Stimulated activated CD4-positive, alpha-beta T cell treated with anti-CD3 and anti-CD28 coated beads, TNF-alpha, amount 100 ng/mL, for 48 hours (primary cell): ENCODE data around the gene SLC12A7.

Source experiments
- DNase-seq, 3 donors: peaks; one replicate each; pipeline ENCODE4 v3.0.0-alpha.2; 2020; ENCODE audit warnings: low read depth in 3 of 3

SLC12A7 gene

DNA sequence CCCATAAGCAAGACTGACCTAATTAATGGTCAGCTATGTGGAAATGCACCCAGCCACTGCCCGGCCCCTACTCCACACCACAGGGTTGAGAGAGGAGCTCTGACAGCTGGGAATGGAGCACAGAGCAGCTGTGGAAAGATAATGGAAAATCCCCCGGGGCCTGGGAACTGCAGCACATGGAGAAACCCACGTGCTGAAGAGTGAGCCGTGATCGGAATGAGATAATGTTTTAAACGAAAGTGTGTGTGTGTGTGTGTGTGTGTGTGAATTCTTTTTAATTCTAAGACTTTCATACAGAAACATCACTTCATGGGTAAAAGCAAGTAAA is 13.1 kb upstream of the SLC12A7 start:
- no peak for DNase-seq

- DNase-seq = no peak
Measured at GRCh38 chr5:1124205-1125029, 12.6 kb upstream of the SLC12A7 start.

- DNase-seq = no peak
Measured at GRCh38 chr5:1123418-1124147, 11.7 kb upstream of the SLC12A7 start.

DNA sequence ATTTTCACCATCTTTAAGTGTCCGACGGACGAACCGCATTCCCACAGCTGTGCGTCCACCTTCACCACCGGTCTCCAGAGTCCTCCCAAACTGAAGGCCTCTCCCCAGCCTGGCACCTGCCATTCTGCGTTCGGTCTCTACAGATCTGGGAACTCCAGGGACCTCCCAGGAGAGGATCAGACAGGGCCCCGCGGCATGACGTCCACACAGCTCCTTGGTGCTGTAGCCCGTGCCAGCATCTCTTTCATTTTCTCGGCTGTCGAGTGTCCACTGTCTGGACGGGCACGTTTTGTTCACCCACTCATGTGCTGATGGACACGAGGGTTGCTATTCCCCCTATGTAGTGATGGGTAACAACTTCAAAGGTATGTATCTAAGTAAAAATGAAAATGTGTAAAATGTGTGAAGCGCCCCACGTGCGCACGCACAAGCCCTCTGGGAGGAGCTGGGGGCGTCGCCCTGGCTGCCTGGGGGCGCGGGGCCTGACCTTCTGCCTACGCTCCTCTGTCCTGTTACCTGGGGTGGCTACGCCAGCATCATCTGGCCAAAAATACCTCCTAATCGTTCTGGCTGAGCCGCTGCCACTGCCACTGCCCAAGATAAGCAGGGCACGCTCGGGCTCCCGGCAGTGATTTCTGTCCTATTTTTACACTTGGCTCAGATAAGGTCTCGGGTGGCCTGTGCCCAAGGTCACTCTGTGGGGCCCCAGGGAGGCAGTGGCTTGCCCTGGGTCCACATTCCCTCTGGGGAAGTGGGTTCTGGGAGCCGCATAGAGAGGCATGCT is 10.8 kb upstream of the SLC12A7 start:
- DNase-seq = no peak

DNA sequence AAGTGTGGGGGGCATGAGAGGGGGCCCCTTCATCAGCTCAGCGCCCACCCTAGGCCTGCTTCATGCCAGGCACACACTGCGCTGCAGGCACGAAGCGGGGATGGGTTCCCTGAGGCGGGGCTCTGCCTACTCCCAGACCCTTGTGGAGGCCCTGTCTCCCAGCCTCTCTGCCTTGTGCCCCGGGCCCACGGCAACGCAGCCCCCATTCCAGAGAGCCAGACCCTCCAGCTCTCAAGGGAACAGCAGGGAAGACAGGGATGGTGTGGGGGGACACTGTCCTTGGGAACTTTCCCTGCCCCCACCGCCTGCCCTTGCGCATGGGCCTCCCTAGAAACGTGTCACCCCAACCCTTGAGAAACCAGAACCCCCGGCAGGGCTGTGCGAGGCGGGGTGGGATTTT is 10.0 kb upstream of the SLC12A7 start:
- DNase-seq = no peak

DNA sequence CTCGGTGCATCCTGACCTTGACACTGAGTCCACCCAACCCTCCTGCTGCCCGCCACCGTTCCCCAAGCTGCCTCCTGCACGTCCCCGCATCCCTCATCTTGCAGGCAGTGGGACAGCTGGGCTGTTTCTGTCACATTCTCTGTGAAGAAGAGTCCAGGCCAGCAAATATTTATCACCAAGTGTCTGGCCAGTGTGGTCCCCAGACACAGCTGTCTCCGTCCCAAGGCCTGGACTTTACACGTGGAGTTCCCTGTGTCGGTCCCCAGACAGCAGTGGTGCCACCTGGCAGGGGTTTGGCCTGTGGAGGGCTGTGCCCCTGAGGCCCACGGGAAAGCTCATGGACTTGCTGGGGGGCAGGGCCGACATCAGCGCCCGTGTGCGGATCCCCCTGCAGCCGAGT is 9.2 kb upstream of the SLC12A7 start:
- DNase-seq = no peak

- DNase-seq = no peak
Measured at GRCh38 chr5:1120236-1120999, 8.6 kb upstream of the SLC12A7 start.

- no peak for DNase-seq
Measured at GRCh38 chr5:1119312-1119831, 7.5 kb upstream of the SLC12A7 start.

- DNase-seq = no peak
Measured at GRCh38 chr5:1118738-1119137, 6.9 kb upstream of the SLC12A7 start.

DNA sequence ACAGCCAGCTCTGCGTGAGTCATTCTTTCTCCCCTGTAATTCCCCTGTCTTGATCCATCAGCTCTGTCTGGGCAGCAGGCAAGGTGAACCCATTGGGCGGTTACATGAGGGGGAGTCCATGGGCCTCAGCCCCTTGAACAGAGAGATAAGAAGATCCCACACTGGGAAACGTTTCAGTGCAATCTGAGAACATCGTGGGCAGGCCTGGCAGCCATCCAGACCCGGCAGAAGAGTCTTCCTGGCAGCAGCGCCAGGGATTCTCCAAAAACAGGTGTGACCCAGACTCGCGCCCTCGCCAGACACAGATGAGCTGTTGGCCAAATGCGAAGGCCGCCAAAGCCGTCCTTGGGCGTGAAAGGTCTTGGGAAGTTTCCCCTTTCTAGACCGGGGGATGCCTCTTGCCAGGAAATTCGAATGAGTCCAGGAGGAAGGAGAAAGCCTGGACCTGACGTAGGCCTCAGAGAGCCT is 6.4 kb upstream of the SLC12A7 start:
- no peak for DNase-seq

- no peak for DNase-seq
Measured at GRCh38 chr5:1116977-1117376, 5.1 kb upstream of the SLC12A7 start.

DNA sequence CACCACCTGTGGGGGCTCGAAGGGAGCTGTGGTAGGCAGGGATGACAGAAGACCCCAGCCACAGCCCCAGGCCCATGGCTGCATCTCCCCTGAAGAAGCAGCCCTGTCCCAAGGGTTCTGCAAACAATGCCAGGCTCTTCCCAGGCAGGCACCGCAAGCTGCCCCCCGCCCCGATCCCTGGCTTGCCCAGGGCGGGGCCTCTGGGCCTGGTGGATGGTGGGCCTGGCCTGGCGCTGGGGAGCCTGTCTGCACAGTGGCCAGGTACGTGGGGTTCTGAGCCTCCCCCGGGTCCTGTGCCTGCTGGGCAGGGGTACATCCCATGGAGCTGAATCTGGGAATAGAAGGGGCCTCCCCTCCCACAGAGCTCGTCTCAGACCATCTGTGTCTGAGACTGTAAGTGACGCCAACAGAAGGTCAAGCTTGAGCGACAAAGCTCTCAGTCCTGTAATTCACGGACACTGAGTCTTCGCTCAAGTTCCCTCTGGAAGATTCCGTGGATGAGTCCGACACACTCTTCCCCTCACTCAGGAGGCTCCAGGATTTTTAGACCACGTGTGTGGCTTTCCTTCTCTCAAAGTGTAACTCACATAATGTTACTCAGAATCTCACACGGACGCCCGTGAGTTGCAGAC is 4.4 kb upstream of the SLC12A7 start:
- no peak for DNase-seq

DNA sequence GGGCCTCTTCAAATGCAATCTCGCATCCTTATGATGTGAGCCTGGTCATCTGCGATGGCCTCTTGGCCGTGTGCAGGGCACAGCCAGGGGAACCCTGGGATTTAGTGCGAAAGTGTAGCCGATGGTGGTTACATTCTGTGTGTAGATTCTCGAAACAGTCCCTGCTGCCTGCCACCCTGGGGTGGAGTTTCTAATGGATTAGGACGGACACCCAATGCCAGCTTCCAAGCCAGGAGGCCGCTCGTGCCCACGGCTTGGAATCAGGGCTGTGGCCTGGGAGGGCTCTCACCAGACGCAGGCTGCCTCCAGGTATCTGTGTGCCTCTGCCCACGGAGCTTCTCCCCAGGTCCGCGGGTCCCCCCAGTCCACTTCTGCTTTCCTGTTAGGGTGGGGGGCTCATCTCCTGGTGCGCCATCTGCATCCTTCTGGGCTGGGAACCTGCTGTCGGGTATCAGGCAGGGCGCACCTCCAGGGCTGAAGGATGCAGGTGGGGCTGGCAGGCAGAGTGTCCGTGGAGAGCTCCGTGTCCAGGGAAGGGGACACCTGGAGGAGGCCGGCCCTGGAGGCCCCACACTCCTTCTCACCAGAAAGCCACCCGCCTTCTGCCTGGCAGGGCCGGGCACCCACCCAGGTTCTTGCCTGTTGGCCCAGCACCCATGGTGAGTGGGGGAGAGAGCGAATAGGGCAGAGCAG is 3.4 kb upstream of the SLC12A7 start:
- no peak for DNase-seq

DNA sequence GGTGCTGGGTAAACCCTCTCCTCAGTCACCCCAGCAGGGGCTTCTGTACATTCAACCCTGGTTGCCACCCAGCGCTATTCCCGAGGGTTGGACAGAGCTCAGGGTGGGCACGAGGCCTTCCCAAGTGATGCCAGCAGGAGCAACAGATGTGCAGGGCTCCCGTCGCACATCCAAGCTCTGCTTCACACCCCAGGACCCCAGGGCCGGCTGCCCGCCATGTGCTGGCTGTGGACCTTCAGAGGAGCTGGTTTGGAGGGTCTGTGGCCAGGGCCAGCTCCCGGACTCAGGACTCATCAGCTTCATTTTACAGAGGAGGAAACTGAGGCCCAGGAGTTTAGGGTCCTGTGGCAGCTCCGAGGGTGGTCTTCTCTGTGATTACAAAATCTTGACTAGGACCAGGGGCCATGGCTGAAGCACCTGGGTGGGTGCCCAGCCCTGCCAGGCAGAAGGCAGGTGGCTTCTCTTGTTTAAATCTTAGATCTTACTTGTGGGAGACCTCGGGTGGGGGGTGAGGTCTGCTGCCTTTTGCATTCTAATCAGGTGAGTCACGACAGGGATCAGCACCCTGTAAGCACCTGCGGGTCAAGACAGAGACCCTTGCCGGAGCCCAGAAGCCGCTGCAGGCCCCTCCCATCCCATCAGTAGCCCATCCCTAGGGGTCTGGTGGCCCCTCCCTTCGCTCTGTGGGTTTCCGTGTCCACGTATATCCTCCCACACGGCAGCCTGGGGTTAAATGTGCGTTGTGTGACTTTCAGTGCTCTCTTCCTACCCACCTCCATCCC is 2.1 kb upstream of the SLC12A7 start:
- DNase-seq = no peak

DNA sequence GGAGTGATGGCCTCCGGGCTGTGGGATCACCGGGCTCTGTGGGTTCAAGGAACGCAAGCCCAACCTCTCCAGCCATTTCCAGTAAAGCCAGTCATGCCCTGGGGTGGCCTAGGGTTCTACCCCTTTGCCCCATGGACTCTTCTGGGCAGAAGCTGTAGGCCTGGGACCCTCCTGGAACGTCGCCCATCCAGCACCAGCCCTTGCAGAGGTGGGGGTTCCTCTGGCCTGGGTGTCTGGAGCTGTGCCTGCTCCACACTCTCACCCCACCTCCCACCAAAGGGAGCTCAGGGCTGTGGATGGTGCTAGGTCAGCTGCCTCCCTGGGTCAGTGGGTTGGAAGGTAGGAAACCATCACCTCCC is 1.4 kb upstream of the SLC12A7 start:
- DNase-seq = no peak

GRCh38 chr5:1112596-1113331 is 901 bp upstream of the SLC12A7 start:
- DNase-seq = no peak

DNA sequence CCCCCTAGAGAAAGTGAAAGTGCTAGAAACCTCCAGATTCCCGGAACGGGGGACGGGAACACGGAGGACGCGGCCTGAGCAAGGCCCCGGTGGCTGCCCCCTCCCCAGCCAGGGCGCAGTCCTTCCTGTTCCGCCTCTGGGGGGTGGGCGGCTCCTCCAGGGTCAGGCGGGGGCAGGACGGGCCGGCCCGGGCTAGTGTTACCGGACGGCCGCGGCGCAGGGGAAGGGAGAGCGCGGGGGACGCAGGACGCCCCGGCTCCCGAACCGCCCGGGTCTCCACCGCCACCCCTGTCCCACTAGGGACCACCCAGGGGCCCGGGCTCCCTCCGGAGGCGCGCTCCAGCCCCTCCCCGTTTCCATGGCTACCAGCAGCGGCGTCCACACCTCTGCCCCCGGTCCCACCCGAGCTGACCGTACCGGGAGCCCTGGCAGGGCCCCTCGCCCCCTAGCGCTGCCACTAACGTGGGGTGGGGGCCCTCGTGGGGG is 579 bp downstream of the SLC12A7 start:
- no peak for DNase-seq

GRCh38 chr5:1110307-1111240 is 1.3 kb downstream of the SLC12A7 start:
- no peak for DNase-seq
